ENCODE data around the gene MED23.

The MED23 gene

DNA sequence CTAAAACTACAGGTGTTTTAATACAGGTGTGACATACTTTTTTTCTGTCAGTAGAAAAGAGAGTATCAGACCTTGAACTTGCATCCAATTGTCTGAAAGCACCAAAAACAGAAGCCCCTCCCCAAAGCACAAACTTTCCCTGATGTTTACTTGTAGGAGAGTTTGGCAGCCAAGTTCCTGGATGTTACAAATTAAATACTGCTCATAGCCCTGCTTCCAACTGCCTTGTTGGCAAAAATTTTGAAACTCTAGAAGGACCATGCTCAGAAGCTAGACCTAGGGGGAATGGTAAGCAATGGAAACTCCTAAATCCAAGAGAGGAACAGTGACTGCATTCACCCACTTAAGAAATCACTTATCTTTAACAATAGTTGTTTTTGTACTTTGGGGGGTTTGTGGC lies 72.0 kb downstream of the MED23 start:
- no peak overlapping the region for H2AFZ ChIP-seq (ENCODE audit: low read length)
- TF ChIP-seq EZH2phosphoT487 (IDR thresholded peaks at IDR 0.05; ENCODE audit: low read length) (no peak), EZH2 (optimal IDR thresholded peaks at IDR 0.05; ENCODE audit: low read depth, low read length) (no peak)
- TF ChIP-seq, protein P1, sequence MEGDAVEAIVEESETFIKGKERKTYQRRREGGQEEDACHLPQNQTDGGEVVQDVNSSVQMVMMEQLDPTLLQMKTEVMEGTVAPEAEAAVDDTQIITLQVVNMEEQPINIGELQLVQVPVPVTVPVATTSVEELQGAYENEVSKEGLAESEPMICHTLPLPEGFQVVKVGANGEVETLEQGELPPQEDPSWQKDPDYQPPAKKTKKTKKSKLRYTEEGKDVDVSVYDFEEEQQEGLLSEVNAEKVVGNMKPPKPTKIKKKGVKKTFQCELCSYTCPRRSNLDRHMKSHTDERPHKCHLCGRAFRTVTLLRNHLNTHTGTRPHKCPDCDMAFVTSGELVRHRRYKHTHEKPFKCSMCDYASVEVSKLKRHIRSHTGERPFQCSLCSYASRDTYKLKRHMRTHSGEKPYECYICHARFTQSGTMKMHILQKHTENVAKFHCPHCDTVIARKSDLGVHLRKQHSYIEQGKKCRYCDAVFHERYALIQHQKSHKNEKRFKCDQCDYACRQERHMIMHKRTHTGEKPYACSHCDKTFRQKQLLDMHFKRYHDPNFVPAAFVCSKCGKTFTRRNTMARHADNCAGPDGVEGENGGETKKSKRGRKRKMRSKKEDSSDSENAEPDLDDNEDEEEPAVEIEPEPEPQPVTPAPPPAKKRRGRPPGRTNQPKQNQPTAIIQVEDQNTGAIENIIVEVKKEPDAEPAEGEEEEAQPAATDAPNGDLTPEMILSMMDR (IDR thresholded peaks at IDR 0.05; ENCODE audit: low read length), result no peak
- no peaks in the 10 kb centered on the region for H3F3A ChIP-seq (ENCODE audit: insufficient read depth, low read length)
- no peaks in the 10 kb centered on the region for H4K20me1 ChIP-seq (ENCODE audit: insufficient read depth, low read length)
- no peak for DNase-seq
- no peak overlapping the region for H3K4me2 ChIP-seq (ENCODE audit: low read depth, low read length)
- H3K4me3 ChIP-seq (ENCODE audit: low read length), result no peak overlapping the region
- H3K27ac ChIP-seq (ENCODE audit: low read length), result no peak overlapping the region
- H3K9ac ChIP-seq (ENCODE audit: low read length), result no peak overlapping the region
- no peaks in the 10 kb centered on the region for H3K9me3 ChIP-seq (replicated peaks; ENCODE audit: insufficient read depth, low read length)
- H3K27me3 ChIP-seq (replicated peaks; ENCODE audit: insufficient read depth, low read length), result no peaks in the 10 kb centered on the region
- no peaks in the 10 kb centered on the region for H3K36me3 ChIP-seq (replicated peaks; ENCODE audit: insufficient read depth, low read length)
- H3K79me2 ChIP-seq (ENCODE audit: low read length), result no peaks in the 10 kb centered on the region
- H3K9me2 ChIP-seq (replicated peaks; ENCODE audit: insufficient read depth, low read length), result no peaks in the 10 kb centered on the region
- H3K4me1 ChIP-seq (ENCODE audit: low read length), result no peaks in the 10 kb centered on the region

DNA sequence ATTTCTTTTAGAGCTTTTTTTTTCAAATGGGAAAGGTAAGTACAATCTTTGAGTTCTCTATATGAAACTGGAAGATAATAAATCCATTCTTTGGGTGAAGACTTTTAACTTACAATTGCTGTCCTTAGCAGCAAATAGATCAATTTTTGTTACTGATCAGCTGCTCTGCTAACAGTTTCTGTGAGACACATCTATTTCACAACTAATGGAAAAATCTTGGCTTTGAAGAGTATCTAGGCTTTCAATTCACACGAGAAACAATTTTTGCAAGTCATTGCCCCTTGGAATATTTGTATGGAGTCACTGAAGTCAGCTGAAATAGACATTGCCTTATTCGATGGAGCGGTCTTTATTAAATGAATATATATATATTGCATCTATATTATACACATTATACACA lies 75.5 kb downstream of the MED23 start:
- Histone ChIP-seq H3K27ac (ENCODE audit: low read length) (no peak overlapping the region), H3F3A (ENCODE audit: insufficient read depth, low read length) (no peaks in the 10 kb centered on the region), H3K27me3 (replicated peaks; ENCODE audit: insufficient read depth, low read length) (no peaks in the 10 kb centered on the region), H3K9me2 (replicated peaks; ENCODE audit: insufficient read depth, low read length) (no peaks in the 10 kb centered on the region), H3K79me2 (ENCODE audit: low read length) (no peaks in the 10 kb centered on the region), H3K4me3 (ENCODE audit: low read length) (no peak overlapping the region), H3K9me3 (replicated peaks; ENCODE audit: insufficient read depth, low read length) (no peaks in the 10 kb centered on the region), H3K9ac (ENCODE audit: low read length) (no peak overlapping the region), H3K4me1 (ENCODE audit: low read length) (no peaks in the 10 kb centered on the region), H3K4me2 (ENCODE audit: low read depth, low read length) (no peak overlapping the region), H2AFZ (ENCODE audit: low read length) (no peak overlapping the region), H4K20me1 (ENCODE audit: insufficient read depth, low read length) (no peaks in the 10 kb centered on the region), H3K36me3 (replicated peaks; ENCODE audit: insufficient read depth, low read length) (no peaks in the 10 kb centered on the region)
- DNase-seq, result no peak
- TF ChIP-seq EZH2 (optimal IDR thresholded peaks at IDR 0.05; ENCODE audit: low read depth, low read length), result no peak
- TF ChIP-seq EZH2phosphoT487 (IDR thresholded peaks at IDR 0.05; ENCODE audit: low read length), result no peak
- TF ChIP-seq, protein P1 (IDR thresholded peaks at IDR 0.05; ENCODE audit: low read length), result no peak

DNA sequence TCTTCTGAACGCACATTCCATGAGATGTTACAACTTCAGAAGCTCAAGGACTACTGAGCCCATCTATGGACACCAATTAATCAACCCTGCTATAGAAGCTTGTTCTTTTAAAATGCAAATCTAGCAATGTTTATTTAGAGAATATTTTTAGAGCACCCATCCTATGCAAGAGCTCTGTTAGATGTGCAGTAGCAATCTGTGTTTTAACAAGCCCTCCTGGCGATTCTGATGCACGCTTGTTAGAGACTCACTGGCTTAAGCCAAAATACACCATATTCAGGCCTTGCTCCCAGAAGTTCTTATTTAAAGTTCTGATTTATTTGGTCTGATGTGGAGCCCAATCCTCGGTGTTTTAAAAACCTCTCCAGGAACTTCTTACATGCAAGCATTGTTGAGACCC lies 76.1 kb downstream of the MED23 start:
- Histone ChIP-seq H3K36me3 (replicated peaks; ENCODE audit: insufficient read depth, low read length) (no peaks in the 10 kb centered on the region), H3K4me1 (ENCODE audit: low read length) (no peaks in the 10 kb centered on the region), H3K27ac (ENCODE audit: low read length) (no peak overlapping the region), H3K4me2 (ENCODE audit: low read depth, low read length) (no peak overlapping the region), H3K27me3 (replicated peaks; ENCODE audit: insufficient read depth, low read length) (no peaks in the 10 kb centered on the region), H3K4me3 (ENCODE audit: low read length) (no peak overlapping the region), H2AFZ (ENCODE audit: low read length) (no peak overlapping the region), H3K9me2 (replicated peaks; ENCODE audit: insufficient read depth, low read length) (no peaks in the 10 kb centered on the region), H4K20me1 (ENCODE audit: insufficient read depth, low read length) (no peaks in the 10 kb centered on the region), H3K79me2 (ENCODE audit: low read length) (no peaks in the 10 kb centered on the region), H3F3A (ENCODE audit: insufficient read depth, low read length) (no peaks in the 10 kb centered on the region), H3K9ac (ENCODE audit: low read length) (no peak overlapping the region), H3K9me3 (replicated peaks; ENCODE audit: insufficient read depth, low read length) (no peaks in the 10 kb centered on the region)
- no peak for TF ChIP-seq EZH2phosphoT487 (IDR thresholded peaks at IDR 0.05; ENCODE audit: low read length)
- TF ChIP-seq EZH2 (optimal IDR thresholded peaks at IDR 0.05; ENCODE audit: low read depth, low read length), result no peak
- TF ChIP-seq, protein P1 (IDR thresholded peaks at IDR 0.05; ENCODE audit: low read length), result no peak
- DNase-seq, result no peak
